GM12874 (cell line): Measurements from ENCODE around the gene FRYL.

Experiments used
- TF ChIP-seq, protein P1 (sequence below): IDR thresholded peaks from 2 replicates; pipeline ENCODE4 v1.5.1; 2011; ENCODE audit warnings: low read depth, mild to moderate bottlenecking, control low read depth, low read length, moderate library complexity; ENCODE audit not compliant: insufficient read depth

The FRYL gene

DNA sequence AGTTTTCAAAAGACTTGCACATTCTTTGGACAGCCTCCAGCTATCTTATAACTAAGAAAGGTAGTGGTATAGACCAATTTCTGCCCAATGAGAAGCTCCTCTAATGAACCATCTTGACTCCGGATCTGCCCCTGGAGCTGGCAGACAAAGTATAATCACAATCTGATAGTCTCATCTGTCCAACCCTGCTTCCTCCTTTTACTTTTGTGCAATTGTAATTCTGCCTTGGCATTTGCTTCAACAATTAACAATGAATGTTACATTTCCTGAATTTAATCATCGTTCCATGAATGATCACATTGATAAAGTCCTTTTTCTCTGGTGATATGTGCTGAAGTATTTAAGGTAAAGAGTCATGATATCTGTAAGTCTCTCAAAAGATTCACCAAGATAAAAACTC is 27.8 kb downstream of the FRYL start:
- TF ChIP-seq, protein P1, sequence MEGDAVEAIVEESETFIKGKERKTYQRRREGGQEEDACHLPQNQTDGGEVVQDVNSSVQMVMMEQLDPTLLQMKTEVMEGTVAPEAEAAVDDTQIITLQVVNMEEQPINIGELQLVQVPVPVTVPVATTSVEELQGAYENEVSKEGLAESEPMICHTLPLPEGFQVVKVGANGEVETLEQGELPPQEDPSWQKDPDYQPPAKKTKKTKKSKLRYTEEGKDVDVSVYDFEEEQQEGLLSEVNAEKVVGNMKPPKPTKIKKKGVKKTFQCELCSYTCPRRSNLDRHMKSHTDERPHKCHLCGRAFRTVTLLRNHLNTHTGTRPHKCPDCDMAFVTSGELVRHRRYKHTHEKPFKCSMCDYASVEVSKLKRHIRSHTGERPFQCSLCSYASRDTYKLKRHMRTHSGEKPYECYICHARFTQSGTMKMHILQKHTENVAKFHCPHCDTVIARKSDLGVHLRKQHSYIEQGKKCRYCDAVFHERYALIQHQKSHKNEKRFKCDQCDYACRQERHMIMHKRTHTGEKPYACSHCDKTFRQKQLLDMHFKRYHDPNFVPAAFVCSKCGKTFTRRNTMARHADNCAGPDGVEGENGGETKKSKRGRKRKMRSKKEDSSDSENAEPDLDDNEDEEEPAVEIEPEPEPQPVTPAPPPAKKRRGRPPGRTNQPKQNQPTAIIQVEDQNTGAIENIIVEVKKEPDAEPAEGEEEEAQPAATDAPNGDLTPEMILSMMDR, result no peak

DNA sequence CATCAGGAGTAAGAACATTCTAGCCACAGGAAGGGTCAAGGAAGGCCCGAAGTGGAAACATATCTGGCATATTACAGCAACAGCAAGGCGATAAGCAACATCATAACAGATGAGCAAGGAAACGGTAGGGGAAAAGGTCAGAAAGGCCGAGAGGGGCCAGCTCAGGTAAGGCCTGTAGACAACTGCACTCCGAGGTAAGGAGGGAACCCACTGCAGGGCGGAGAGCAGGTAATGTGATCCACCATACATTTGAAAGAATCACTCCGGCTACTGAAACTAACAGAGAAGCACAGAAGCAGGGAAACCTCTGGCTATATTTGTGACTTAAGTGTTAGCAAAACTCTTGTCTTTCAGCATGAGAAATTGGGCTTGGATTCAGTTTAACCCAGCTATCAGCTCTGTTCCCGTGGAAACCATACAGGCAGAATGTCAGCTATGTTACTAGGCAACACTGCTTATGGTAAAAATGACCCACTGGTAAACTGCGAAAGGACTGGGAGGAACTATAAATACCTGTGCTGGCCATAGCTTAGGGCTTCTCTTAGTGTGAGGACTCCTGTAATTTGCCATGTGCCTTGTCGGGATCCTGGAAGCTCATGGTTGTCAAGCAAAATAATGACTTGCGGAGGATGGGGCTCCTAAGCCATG is 31.0 kb downstream of the FRYL start:
- TF ChIP-seq, protein P1, result no peak

DNA sequence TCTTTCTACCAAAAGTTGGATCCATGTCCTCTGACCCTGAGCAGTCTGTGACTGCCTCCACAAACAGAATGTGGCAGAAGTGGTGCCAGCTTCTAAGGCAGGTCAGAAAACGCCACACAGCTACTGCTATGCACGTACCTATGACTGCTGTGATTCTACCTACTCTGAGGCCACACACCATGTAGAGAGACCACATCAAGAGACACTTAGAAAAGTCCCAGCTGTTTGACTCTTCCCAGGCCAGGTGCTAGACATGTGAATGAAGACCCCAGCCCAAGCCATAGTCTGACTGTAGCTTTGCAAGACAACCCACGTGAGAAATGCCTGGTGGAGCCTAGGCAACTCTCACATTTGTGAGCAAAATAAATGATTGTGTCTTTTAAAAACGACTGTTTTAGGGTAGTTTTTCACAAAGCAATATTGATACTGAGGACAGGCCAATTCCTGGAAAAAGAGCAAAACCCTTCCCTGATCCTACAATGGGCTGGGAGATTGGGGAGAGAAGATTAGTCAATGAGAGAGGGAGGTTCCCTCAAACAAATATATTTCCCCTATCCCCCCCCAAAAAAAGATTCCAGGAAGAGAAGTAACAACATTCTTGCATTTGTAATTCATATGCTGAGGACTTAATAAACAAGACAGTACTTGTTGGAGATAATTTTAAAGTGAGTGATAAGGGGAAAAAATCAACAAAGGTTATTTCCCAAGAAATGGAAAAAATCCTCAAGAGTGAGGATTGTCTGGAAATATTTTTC is 33.3 kb downstream of the FRYL start:
- TF ChIP-seq, protein P1, result no peak

DNA sequence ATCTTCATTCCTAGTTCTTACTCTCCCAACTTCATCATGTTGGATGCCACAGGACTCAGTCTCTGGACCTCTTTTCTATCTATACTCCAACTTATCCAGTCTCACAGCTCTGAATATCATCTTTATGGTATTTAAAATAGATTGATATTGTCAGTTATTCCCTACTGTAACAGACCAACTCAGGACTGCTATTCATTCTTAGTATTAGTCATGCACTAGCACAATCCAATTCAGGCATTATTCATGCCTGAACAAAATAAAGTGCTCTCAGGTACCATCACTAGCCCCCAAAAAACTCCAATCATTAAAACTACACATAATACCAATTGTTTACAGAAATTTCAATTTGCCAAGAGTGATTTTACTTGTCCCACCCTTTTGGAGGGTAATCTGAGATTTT is 37.7 kb downstream of the FRYL start:
- TF ChIP-seq, protein P1, result no peak

DNA sequence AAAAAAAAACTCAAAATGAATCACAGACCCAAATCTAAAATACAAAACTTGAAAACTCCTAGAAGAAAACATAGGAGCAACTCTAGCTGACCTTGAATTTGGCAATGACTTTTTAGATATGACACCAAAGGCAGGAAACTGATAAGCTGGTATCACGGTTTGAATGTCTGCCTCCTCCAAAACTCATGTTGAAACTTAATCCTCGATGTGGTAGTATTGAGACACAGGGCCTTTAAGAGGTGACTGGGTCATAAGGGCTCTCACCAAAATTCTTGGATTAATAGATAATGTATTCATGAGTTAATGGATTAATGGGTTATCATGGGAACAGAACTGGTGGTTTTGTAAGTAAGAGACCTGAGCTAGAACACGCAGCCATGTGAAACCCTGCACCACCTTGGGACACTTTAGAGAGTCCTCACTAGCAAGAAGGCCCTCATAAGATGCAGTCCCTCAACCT is 40.5 kb downstream of the FRYL start:
- TF ChIP-seq, protein P1, result no peak

DNA sequence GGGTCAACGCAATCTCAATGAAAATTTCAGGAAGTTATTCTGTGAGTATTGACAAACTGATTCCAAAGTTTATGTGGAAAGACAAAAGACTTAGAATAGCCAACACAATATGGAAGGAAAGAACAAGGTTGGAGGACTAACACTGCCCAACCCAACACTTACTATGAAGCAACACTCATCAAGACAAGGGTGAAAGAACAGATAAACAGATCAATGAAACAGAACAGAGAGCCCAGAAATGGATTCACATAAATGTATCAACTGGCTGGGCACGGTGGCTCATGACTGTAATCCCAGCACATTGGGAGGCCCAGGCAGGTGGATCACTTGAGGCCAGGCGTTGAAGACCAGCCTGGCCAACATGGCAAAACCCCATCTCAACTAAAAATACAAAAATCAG is 41.2 kb downstream of the FRYL start:
- TF ChIP-seq, protein P1, result no peak

DNA sequence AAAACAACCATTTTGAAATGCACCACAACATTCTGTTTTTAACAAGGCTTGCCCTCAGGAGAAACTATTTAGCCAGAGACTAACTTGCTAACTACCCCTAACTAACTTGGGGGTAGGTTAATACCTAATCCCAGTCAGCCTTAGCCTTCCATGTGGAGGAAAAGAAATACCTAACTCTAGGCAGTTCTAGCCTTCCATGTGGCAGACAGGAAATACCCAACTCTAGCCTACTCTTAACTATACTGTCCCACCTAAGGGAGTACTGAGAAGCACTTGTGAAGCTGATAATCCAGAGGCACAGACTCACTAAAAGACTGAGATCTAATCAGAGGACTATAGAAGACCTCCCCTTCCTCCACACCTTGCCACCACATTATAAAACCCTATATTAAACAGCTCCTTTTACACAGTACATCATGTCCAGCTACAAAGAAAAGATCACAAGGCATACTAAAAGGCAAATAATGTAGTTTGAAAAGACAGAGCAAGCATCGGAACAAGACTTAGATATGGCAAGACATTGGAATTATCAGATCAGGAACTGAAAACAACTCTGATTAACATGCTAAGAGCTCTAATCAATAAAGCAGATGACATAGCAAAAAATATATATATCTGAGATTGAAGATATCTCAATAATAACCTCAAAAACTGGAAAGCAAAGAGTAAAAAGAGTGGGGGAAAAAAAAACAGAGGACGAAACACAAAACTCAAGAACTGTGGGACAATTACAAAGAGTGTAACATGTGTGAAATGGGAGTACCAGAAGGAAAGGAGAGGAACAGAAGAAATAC is 52.2 kb downstream of the FRYL start:
- TF ChIP-seq, protein P1, result no peak
